Thyroid gland (tissue), 4 donors: Measurements from ENCODE around the gene ZNF804A. TPM values are rescaled to one million over a fixed set of nuclear protein-coding genes. Genes with fewer than 3 reads are reported as not detected.

Experiments
- DNase-seq, 2 donors: peaks; one replicate each; pipeline ENCODE4 v3.0.0-alpha.2; 2019
- H3K27ac ChIP-seq, 3 donors: fragments of 200-600 bp; sonication (generic); 1 replicate in 2 of 3; 2 replicates in 1 of 3; pipeline ENCODE4 v1.5.1; 2016 to 2019; ENCODE audit warnings: mild to moderate bottlenecking in 1 of 3, moderate library complexity in 1 of 3
- H3K27me3 ChIP-seq: fragments of 200-600 bp; sonication (generic); one replicate; pipeline ENCODE4 v1.5.1; 2019
- H3K36me3 ChIP-seq, 2 donors: fragments of 200-600 bp; sonication (generic); one replicate each; pipeline ENCODE4 v1.5.1; 2016 to 2019
- H3K4me1 ChIP-seq, 2 donors: fragments of 200-600 bp; sonication (generic); one replicate each; pipeline ENCODE4 v1.5.1; 2017 to 2019
- H3K4me3 ChIP-seq, 3 donors: fragments of 200-600 bp; sonication (generic); replicated peaks in 1 of 3; 1 replicate in 2 of 3; 2 replicates in 1 of 3; pipeline ENCODE4 v1.5.1; 2016; ENCODE audit warnings: mild to moderate bottlenecking in 1 of 3
- H3K9me3 ChIP-seq: fragments of 200-600 bp; sonication (generic); one replicate; pipeline ENCODE4 v1.5.1; 2017
- POLR2A ChIP-seq, 2 donors: fragments of 450-650 bp; IDR thresholded peaks; one replicate each; pipeline ENCODE4 v1.6.1; 2017; ENCODE audit warnings: antibody characterized with exemption in 2 of 2, mild to moderate bottlenecking in 2 of 2, moderate library complexity in 1 of 2
- WGBS, 2 donors: methylation state at CpG; one replicate each; pipeline ENCODE4 v1.1.5; 2017; 5-methylcytosine and 5-hydroxymethylcytosine counted together
- intact Hi-C: fragments of 100-400 bp; cut with DNase I; formaldehyde crosslinking; loops from one replicate; pipeline ENCODE4 v1.15.1; 2023
- total RNA-seq, 4 donors: library from RNA; depleted of rRNA; stranded (reverse); fragments of >200 nt; gene quantifications; one replicate each; pipeline ENCODE4 v1.2.3, GENCODE V29; 2016
- TF ChIP-seq, protein P1 (sequence below), 6 experiments: fragments of 200-600 bp in 3 of 6; fragments of 450-650 bp in 3 of 6; sonication (generic) in 3 of 6; IDR thresholded peaks; one replicate each; pipeline ENCODE4 v1.5.1; 2016 to 2019; ENCODE audit warnings: antibody characterized with exemption in 6 of 6, mild to moderate bottlenecking in 2 of 6, inconsistent platforms in 1 of 6, moderate library complexity in 1 of 6

The ZNF804A gene
- total RNA-seq, 4 donors from 2014 or later: 0.49 to 1.2 TPM; not detected in 2

- intact Hi-C loops: no loop called here
- H3K4me3 ChIP-seq: no peak overlapping the region
- H3K27ac ChIP-seq: no peak overlapping the region
- H3K4me1 ChIP-seq: no peaks in the 10 kb centered on the region
- no peaks in the 10 kb centered on the region for H3K36me3 ChIP-seq
- no peak for DNase-seq
- H3K9me3 ChIP-seq: no peaks in the 10 kb centered on the region
- no peaks in the 10 kb centered on the region for H3K27me3 ChIP-seq
- TF ChIP-seq, protein P1, sequence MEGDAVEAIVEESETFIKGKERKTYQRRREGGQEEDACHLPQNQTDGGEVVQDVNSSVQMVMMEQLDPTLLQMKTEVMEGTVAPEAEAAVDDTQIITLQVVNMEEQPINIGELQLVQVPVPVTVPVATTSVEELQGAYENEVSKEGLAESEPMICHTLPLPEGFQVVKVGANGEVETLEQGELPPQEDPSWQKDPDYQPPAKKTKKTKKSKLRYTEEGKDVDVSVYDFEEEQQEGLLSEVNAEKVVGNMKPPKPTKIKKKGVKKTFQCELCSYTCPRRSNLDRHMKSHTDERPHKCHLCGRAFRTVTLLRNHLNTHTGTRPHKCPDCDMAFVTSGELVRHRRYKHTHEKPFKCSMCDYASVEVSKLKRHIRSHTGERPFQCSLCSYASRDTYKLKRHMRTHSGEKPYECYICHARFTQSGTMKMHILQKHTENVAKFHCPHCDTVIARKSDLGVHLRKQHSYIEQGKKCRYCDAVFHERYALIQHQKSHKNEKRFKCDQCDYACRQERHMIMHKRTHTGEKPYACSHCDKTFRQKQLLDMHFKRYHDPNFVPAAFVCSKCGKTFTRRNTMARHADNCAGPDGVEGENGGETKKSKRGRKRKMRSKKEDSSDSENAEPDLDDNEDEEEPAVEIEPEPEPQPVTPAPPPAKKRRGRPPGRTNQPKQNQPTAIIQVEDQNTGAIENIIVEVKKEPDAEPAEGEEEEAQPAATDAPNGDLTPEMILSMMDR (IDR thresholded peaks at IDR 0.05): no peak
- TF ChIP-seq POLR2A (IDR thresholded peaks at IDR 0.05): no peak
Observed at GRCh38 chr2:184835398-184835715, 237.0 kb downstream of the ZNF804A start.

DNA sequence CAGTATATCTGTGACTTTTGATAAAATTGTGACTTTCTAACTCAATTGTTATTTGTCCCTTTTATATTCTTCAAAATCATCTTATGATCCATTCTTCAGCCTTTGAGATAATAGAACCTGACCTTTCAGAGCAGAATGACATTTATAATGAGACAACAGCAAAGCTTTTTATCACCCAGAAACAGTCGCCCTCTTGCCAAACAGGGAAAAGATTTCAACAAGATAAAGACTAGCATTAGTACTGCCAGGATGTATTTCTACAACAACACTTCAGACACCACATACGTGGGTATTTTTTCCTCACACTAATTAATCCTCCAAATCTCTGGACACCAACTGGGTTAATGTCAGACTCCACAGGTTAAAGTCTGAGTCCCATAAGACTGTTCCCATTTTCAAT, 249.0 kb downstream of the ZNF804A start:
- WGBS, 2 donors: 52 to 54% methylated on average over 2 of the region's 2 CpGs
- no peak for TF ChIP-seq POLR2A (IDR thresholded peaks at IDR 0.05)
- TF ChIP-seq, protein P1 (IDR thresholded peaks at IDR 0.05): no peak

DNA sequence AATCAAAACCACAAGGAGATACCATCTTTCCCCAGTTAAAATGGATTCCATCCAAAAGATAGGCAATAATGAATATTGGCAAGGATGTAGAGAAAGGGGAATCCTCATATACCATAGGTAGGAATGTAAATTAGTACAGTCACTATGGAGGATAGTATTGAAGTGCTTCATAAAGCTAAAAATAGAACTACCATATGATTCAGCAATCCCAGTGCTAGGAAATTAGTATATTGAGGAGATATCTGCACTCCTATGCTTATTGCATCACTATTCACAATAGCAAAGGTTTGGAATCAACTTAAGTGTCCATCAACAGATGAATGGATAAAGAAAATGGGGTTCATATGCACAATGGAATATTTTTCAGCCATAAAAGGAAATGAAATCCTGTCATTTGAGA, 251.2 kb downstream of the ZNF804A start:
- Histone ChIP-seq H3K4me1 (no peaks in the 10 kb centered on the region), H3K4me3 (no peak overlapping the region), H3K27me3 (no peaks in the 10 kb centered on the region), H3K9me3 (no peaks in the 10 kb centered on the region), H3K36me3 (no peaks in the 10 kb centered on the region), H3K27ac (no peak overlapping the region)
- no peak for TF ChIP-seq POLR2A (IDR thresholded peaks at IDR 0.05)
- TF ChIP-seq, protein P1 (IDR thresholded peaks at IDR 0.05): no peak
- intact Hi-C loops: no loop called here
- DNase-seq: no peak

More for the DNA sequence above, 249.0 kb downstream of the ZNF804A start:
- no peaks in the 10 kb centered on the region for H3K36me3 ChIP-seq
- H3K9me3 ChIP-seq: no peaks in the 10 kb centered on the region
- H3K4me1 ChIP-seq: no peaks in the 10 kb centered on the region
- intact Hi-C loops: no loop called here
- DNase-seq: no peak
- H3K27me3 ChIP-seq: no peaks in the 10 kb centered on the region
- no peak overlapping the region for H3K4me3 ChIP-seq
- no peak overlapping the region for H3K27ac ChIP-seq

- Histone ChIP-seq H3K27me3 (no peaks in the 10 kb centered on the region), H3K4me3 (no peak overlapping the region), H3K36me3 (no peaks in the 10 kb centered on the region), H3K27ac (no peak overlapping the region), H3K9me3 (no peaks in the 10 kb centered on the region), H3K4me1 (no peaks in the 10 kb centered on the region)
- TF ChIP-seq, protein P1 (IDR thresholded peaks at IDR 0.05): no peak
- TF ChIP-seq POLR2A (IDR thresholded peaks at IDR 0.05): no peak
- intact Hi-C loops: no loop called here
- no peak for DNase-seq
- WGBS, 2 donors: 91 to 92% methylated on average over 1 of the region's 1 CpG
Observed at GRCh38 chr2:184851576-184851975, 253.2 kb downstream of the ZNF804A start.

- TF ChIP-seq, protein P1 (IDR thresholded peaks at IDR 0.05): no peak
- TF ChIP-seq POLR2A (IDR thresholded peaks at IDR 0.05): no peak
- no peak for DNase-seq
- Histone ChIP-seq H3K9me3 (no peaks in the 10 kb centered on the region), H3K4me3 (no peak overlapping the region), H3K27me3 (no peaks in the 10 kb centered on the region), H3K4me1 (no peaks in the 10 kb centered on the region), H3K27ac (no peak overlapping the region), H3K36me3 (no peaks in the 10 kb centered on the region)
- intact Hi-C loops: no loop called here
Observed at GRCh38 chr2:184859187-184859586, 260.9 kb downstream of the ZNF804A start.
